ENCODE results near the gene TET1. TPM values are rescaled to one million over a fixed set of nuclear protein-coding genes. Genes with fewer than 3 reads are reported as not detected.

TET1 gene
- total RNA-seq, 4 donors from 2014 or later: 8.5 to 16.4 (median 10.4) TPM

GRCh38 chr10:68628576-68629127, 68.5 kb downstream of the TET1 start:
- TF ChIP-seq CTCF (IDR thresholded peaks at IDR 0.05; ENCODE audit: low read depth): no peak

- TF ChIP-seq CTCF (IDR thresholded peaks at IDR 0.05; ENCODE audit: low read depth): no peak
Measured at GRCh38 chr10:68633281-68633680, 73.1 kb downstream of the TET1 start.

- TF ChIP-seq CTCF (IDR thresholded peaks at IDR 0.05; ENCODE audit: low read depth): no peak
Measured at GRCh38 chr10:68633816-68634466, 73.8 kb downstream of the TET1 start.

GRCh38 chr10:68636335-68636734, 76.2 kb downstream of the TET1 start:
- no peak for TF ChIP-seq CTCF (IDR thresholded peaks at IDR 0.05; ENCODE audit: low read depth)

GRCh38 chr10:68647672-68648341, 87.7 kb downstream of the TET1 start:
- TF ChIP-seq CTCF (IDR thresholded peaks at IDR 0.05; ENCODE audit: low read depth): no peak

GRCh38 chr10:68655620-68656126, 95.5 kb downstream of the TET1 start:
- no peak for TF ChIP-seq CTCF (IDR thresholded peaks at IDR 0.05; ENCODE audit: low read depth)

GRCh38 chr10:68665841-68666240, 105.7 kb downstream of the TET1 start:
- no peak for TF ChIP-seq CTCF (IDR thresholded peaks at IDR 0.05; ENCODE audit: low read depth)
